ENCODE measurements around the gene ATL1. TPM values are rescaled to one million over a fixed set of nuclear protein-coding genes. Genes with fewer than 3 reads are reported as not detected.
A peak's percentile ranks its signal among the peaks of the same experiment; 100 is the strongest.
"Not testable (repeated sequence)": the region's sequence is repeated elsewhere in the genome, so short reads cannot be mapped to it uniquely, and the experiment has no call there.

Gene ATL1
- total and polyA plus RNA-seq, 5 experiments from 2014 or later: 3.1 to 7.1 (median 3.9) TPM

GRCh38 chr14:50607761-50608160, 47.8 kb downstream of the ATL1 start:
- H3K4me1 Mint-ChIP-seq: no peaks in the 10 kb centered on the region
- no peaks in the 10 kb centered on the region for H3K36me3 Mint-ChIP-seq
- POLR2A ChIA-PET: no interaction called here

DNA sequence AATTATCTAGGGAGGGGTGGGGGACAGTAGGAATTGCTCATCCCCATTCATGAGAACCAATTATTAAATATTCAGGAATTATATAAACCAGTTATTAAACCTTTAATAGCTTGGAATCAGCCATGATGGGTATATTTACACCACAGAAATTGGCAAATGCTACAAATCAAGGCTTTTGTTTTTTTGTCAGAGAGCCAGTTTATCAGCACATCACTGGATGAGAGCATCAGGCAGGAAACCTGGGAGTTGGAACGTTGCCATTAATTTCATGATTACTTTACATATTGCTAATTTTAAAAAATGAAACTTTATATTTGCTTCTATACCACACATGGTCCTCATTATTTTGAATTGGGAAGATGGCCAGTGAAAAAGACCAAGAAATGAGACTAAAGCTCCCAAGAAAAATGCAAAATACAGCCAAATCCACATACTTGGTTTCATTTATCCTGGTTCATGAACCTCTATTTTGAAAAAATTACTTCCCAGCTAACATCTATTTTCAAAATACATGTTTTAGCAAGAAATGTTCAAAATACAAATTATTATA, 48.4 kb downstream of the ATL1 start:
- no peaks in the 10 kb centered on the region for H3K27me3 Mint-ChIP-seq
- H3K9me3 Mint-ChIP-seq: no peaks in the 10 kb centered on the region

More at GRCh38 chr14:50607761-50608160, 47.8 kb downstream of the ATL1 start:
- Mint-ChIP-seq H3K27ac (no peak overlapping the region), H3K4me3 (no peak overlapping the region), H3K9me3 (no peaks in the 10 kb centered on the region), H3K27me3 (no peaks in the 10 kb centered on the region)
- ATAC-seq (no peak), DNase-seq (no peak)

GRCh38 chr14:50610465-50610864, 50.5 kb downstream of the ATL1 start:
- Mint-ChIP-seq H3K4me1 (no peaks in the 10 kb centered on the region), H3K9me3 (no peaks in the 10 kb centered on the region), H3K36me3 (peaks cover 0 to 1% (median under 1%) of the 10 kb centered on the region in 3 donors), H3K4me3 (no peak overlapping the region), H3K27ac (no peak overlapping the region), H3K27me3 (no peaks in the 10 kb centered on the region)
- POLR2A ChIA-PET: no interaction called here
- DNase-seq (no peak), ATAC-seq (no peak)

More for the DNA sequence above, 48.4 kb downstream of the ATL1 start:
- DNase-seq: no peak
- POLR2A ChIA-PET: no interaction called here
- ATAC-seq: no peak
- Mint-ChIP-seq H3K4me3 (no peak overlapping the region), H3K27ac (no peak overlapping the region), H3K36me3 (no peaks in the 10 kb centered on the region), H3K4me1 (no peaks in the 10 kb centered on the region)

DNA sequence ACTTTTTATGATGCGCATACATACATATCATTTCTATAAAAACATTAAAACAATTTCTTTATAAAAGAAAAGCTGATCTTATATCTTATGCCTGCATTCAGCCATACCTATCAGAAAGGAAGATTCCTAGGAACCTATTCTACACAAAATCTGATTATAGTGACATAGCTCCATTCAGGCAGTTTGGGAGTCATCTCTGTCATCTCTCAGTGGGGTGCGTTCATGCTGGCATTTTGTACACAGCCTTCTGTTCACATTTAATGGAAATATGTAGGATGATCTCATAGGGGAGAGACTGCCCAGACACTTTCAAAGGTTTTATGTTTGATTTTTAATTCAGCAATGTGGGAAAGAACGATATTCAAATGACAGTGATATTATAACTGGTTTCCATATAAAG, 52.9 kb downstream of the ATL1 start:
- Mint-ChIP-seq H3K27ac (no peak overlapping the region), H3K4me3 (no peak overlapping the region), H3K36me3 (peaks cover 3 to 11% (median 4%) of the 10 kb centered on the region in 3 donors), H3K27me3 (no peaks in the 10 kb centered on the region), H3K4me1 (no peaks in the 10 kb centered on the region), H3K9me3 (peaks cover 0 to 2% (median 0%) of the 10 kb centered on the region in 9 donors)
- ATAC-seq (no peak), DNase-seq (no peak)
- POLR2A ChIA-PET: no interaction called here

- H3K4me1 Mint-ChIP-seq: no peaks in the 10 kb centered on the region
- no peaks in the 10 kb centered on the region for H3K27me3 Mint-ChIP-seq
- H3K27ac Mint-ChIP-seq: no peak overlapping the region
- H3K4me3 Mint-ChIP-seq: no peak overlapping the region
- POLR2A ChIA-PET: no interaction called here
- H3K36me3 Mint-ChIP-seq: peaks cover 3 to 11% (median 4%) of the 10 kb centered on the region in 3 donors
- H3K9me3 Mint-ChIP-seq: peaks cover 0 to 2% (median 0%) of the 10 kb centered on the region in 9 donors
- DNase-seq: no peak
- no peak for ATAC-seq
These were observed 55.1 kb downstream of the ATL1 start for GRCh38 chr14:50615056-50615455.

DNA sequence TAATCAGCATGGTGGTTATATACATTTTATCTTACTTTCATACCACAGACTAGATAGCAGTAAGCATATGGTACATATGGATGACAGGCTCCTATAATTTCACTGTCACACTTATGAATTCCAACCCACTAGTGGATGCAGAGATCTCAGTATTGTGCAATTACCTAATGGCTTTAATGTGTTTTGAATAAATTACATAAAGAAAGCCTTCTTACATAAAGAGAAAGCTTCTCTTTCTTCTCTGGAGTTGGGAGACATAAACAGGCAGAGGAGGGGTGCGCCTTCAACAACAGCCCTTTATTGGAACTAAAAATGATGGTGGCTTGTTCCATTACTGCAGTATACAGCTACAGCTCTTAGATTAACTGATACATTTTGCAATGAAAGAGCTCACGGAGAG, 55.6 kb downstream of the ATL1 start:
- no peaks in the 10 kb centered on the region for H3K4me1 Mint-ChIP-seq
- ATAC-seq (no peak), DNase-seq (no peak)
- H3K27me3 Mint-ChIP-seq: no peaks in the 10 kb centered on the region
- POLR2A ChIA-PET: no interaction called here
- H3K27ac Mint-ChIP-seq: no peak overlapping the region
- peaks cover 0 to 2% (median 0%) of the 10 kb centered on the region in 9 donors for H3K9me3 Mint-ChIP-seq
- H3K36me3 Mint-ChIP-seq: peaks cover 3 to 11% (median 4%) of the 10 kb centered on the region in 3 donors
- H3K4me3 Mint-ChIP-seq: no peak overlapping the region

DNA sequence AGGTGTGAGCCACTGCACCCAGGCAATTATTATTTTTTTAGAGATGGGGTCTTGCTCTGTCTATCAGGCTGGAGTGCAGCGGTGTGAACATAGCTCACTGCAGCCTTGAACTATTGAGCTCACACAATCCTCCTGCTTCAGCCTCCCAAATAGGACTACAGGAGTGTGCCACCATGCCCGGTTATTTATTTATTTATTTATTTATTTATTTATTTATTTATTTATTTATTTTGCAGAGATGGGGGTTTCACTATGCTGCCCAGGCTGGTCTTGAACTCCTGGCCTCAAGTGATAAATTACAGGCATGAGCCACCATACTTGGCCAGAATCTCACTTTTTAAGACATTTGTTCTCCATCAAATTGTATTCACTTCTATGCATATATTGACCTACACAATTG, 56.3 kb downstream of the ATL1 start:
- H3K9me3 Mint-ChIP-seq: peaks cover 0 to 2% (median 0%) of the 10 kb centered on the region in 9 donors
- no peaks in the 10 kb centered on the region for H3K27me3 Mint-ChIP-seq
- DNase-seq: no peak
- POLR2A ChIA-PET: no interaction called here
- peaks cover 3 to 11% (median 4%) of the 10 kb centered on the region in 3 donors for H3K36me3 Mint-ChIP-seq
- no peaks in the 10 kb centered on the region for H3K4me1 Mint-ChIP-seq
- H3K27ac Mint-ChIP-seq: no peak overlapping the region
- no peak overlapping the region for H3K4me3 Mint-ChIP-seq
- ATAC-seq: no peak

DNA sequence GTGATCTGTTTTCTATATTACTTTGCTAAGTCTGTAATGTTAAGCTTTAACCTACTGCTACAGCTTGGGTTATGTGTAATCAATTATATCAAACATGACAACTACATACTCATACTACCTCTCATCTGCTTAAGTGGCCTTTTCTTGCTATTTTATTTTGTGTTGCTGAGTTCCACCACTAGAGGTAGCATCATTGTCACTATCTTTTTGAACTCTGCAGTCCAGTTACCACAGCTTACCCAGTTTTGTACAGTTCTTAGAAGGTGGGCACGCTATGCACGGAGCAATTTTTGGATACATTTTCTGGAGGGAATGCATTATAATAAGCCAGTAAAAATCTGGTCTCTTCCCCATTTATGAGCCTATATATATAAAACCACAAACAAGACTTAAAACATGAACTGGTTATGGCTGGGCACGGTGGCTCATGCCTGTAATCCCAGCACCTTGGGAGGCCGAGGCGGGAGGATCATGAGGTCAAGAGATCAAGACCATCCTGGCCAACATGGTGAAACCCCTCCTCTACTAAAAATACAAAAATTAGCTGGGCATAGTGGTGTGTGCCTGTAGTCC, 59.7 kb downstream of the ATL1 start:
- Mint-ChIP-seq H3K27me3 (no peaks in the 10 kb centered on the region), H3K9me3 (peaks cover 0 to 2% (median 0%) of the 10 kb centered on the region in 9 donors), H3K4me1 (no peaks in the 10 kb centered on the region), H3K36me3 (peaks cover 4 to 11% (median 6%) of the 10 kb centered on the region in 3 donors), H3K27ac (peak overlapping the region in 1 of 10 donors; percentile 17), H3K4me3 (no peak overlapping the region)
- POLR2A ChIA-PET: no interaction called here
- ATAC-seq (no peak), DNase-seq (peak in 2 of 10 donors; percentile 1 to 3)

DNA sequence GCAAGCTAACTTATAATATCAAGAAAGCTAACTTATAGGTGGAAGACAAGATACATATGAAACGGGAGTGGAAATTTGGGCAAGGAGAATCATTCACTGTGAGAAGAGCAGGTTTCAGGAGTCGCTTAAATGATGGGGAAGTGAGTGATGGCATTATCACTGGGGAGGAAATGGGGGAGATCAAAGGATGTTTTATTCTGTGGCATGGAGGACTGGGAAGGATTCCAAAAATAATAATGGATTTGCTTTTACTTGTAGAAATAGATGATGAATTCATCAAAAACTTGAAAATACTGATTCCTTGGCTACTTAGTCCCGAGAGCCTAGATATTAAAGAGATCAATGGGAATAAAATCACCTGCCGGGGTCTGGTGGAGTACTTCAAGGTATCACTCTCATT, 60.4 kb downstream of the ATL1 start:
- Mint-ChIP-seq H3K9me3 (peaks cover 0 to 2% (median 0%) of the 10 kb centered on the region in 9 donors), H3K27me3 (no peaks in the 10 kb centered on the region), H3K4me1 (no peaks in the 10 kb centered on the region), H3K4me3 (no peak overlapping the region), H3K36me3 (peaks cover 4 to 11% (median 6%) of the 10 kb centered on the region in 3 donors), H3K27ac (peak overlapping the region in 1 of 10 donors; percentile 17)
- ATAC-seq: no peak
- POLR2A ChIA-PET: no interaction called here
- no peak for DNase-seq

- no peaks in the 10 kb centered on the region for H3K4me1 Mint-ChIP-seq
- no peaks in the 10 kb centered on the region for H3K27me3 Mint-ChIP-seq
- ATAC-seq (no peak), DNase-seq (no peak)
- POLR2A ChIA-PET: no interaction called here
- H3K36me3 Mint-ChIP-seq: peaks cover 0 to 3% (median 3%) of the 10 kb centered on the region in 3 donors
- H3K4me3 Mint-ChIP-seq: no peak overlapping the region
- no peaks in the 10 kb centered on the region for H3K9me3 Mint-ChIP-seq
- H3K27ac Mint-ChIP-seq: no peak overlapping the region
These were observed 63.0 kb downstream of the ATL1 start for GRCh38 chr14:50622978-50623377.

GRCh38 chr14:50624447-50624846, 64.5 kb downstream of the ATL1 start:
- Mint-ChIP-seq H3K27me3 (no peaks in the 10 kb centered on the region), H3K4me1 (no peaks in the 10 kb centered on the region), H3K9me3 (no peaks in the 10 kb centered on the region), H3K27ac (no peak overlapping the region), H3K4me3 (no peak overlapping the region), H3K36me3 (peaks cover 0 to 7% (median 3%) of the 10 kb centered on the region in 3 donors)
- POLR2A ChIA-PET: no interaction called here
- no peak for ATAC-seq
- no peak for DNase-seq

DNA sequence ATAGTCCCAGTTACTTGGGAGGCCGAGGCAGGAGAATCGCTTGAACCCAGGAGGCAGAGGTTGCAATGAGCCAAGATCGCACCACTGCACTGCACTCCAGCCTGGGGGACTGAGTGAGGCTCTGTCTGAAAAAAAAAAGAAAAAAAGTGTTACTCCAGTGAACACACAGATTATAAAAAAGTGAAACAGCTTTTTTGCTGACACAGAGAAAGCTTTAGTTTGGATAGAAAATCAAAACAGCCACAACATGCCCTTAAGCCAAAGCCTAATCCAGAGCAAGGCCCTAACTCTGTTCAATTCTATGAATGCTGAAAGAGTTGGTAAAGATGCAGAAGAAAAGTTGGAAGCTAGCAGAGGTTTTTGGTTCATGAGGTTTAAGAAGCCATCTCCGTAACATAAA, 65.0 kb downstream of the ATL1 start:
- H3K9me3 Mint-ChIP-seq, ATAC-seq, POLR2A ChIA-PET: not testable (repeated sequence)

DNA sequence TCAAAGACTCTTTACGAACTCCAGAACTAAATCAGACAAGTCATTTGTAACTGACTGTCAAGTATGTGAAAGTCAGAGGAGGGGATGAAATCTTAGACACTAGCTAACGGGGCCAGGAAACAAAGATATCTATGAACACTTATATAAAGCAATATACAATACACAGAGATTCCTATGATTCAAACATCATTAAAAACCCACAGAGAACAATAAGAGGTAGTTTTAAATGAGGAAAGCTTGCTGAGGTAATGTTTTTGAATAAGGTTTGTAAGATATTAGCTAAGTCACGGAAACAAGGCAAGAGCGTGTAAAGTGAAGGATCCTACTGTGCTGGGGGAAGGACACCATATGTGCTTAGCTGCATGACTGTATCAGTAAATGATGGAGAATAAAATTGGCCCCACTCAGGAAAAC, 71.5 kb downstream of the ATL1 start:
- no peaks in the 10 kb centered on the region for H3K9me3 Mint-ChIP-seq

More for the DNA sequence above, 65.0 kb downstream of the ATL1 start:
- not testable (repeated sequence) for H3K27ac Mint-ChIP-seq, H3K27me3 Mint-ChIP-seq, H3K4me1 Mint-ChIP-seq, H3K36me3 Mint-ChIP-seq, DNase-seq, H3K4me3 Mint-ChIP-seq

GRCh38 chr14:50633954-50634353, 74.0 kb downstream of the ATL1 start:
- no peak for ATAC-seq
- H3K27ac Mint-ChIP-seq: no peak overlapping the region
- no peaks in the 10 kb centered on the region for H3K9me3 Mint-ChIP-seq
- H3K4me1 Mint-ChIP-seq: no peaks in the 10 kb centered on the region
- H3K4me3 Mint-ChIP-seq: no peak overlapping the region
- POLR2A ChIA-PET: no interaction called here
- DNase-seq: no peak
- peaks cover 0 to 15% (median 3%) of the 10 kb centered on the region in 3 donors for H3K36me3 Mint-ChIP-seq
- H3K27me3 Mint-ChIP-seq: no peaks in the 10 kb centered on the region

More for the DNA sequence above, 71.5 kb downstream of the ATL1 start:
- DNase-seq (no peak), ATAC-seq (no peak)
- no peaks in the 10 kb centered on the region for H3K4me1 Mint-ChIP-seq
- no peaks in the 10 kb centered on the region for H3K27me3 Mint-ChIP-seq
- POLR2A ChIA-PET: no interaction called here
- no peak overlapping the region for H3K27ac Mint-ChIP-seq
- no peak overlapping the region for H3K4me3 Mint-ChIP-seq
- H3K36me3 Mint-ChIP-seq: peaks cover 0 to 15% (median 10%) of the 10 kb centered on the region in 3 donors

All from naive thymus-derived CD8-positive, alpha-beta T cell (primary cell).